Coronary artery (tissue), 2 donors: ENCODE measurements around the gene LRRC14B.

ENCODE experiments used
- DNase-seq: peaks from one replicate; pipeline ENCODE4 v3.0.0-alpha.2; 2017; ENCODE audit warnings: low spot score
- H3K27ac ChIP-seq, 2 donors: fragments of 200-600 bp; sonication (generic); one replicate each; pipeline ENCODE4 v1.5.1; 2016 to 2019
- H3K4me3 ChIP-seq: fragments of 200-600 bp; sonication (generic); 2 replicates; pipeline ENCODE4 v1.5.1; 2016; ENCODE audit warnings: mild to moderate bottlenecking, moderate library complexity
- CTCF ChIP-seq: fragments of 200-600 bp; sonication (generic); IDR thresholded peaks from one replicate; pipeline ENCODE4 v1.5.1; 2019; ENCODE audit warnings: antibody characterized with exemption

Gene LRRC14B

GRCh38 chr5:198516-199196 lies 7.4 kb downstream of the LRRC14B start:
- no peak overlapping the region for H3K4me3 ChIP-seq
- DNase-seq = no peak
- no peak for TF ChIP-seq CTCF
- H3K27ac ChIP-seq = no peak overlapping the region

- Histone ChIP-seq H3K27ac (no peak overlapping the region), H3K4me3 (no peak overlapping the region)
- TF ChIP-seq CTCF = no peak
- no peak for DNase-seq
Observed at GRCh38 chr5:199197-199949, 8.1 kb downstream of the LRRC14B start.

- no peak for TF ChIP-seq CTCF
- Histone ChIP-seq H3K4me3 (no peak overlapping the region), H3K27ac (no peak overlapping the region)
- no peak for DNase-seq
Observed at GRCh38 chr5:199950-200645, 8.8 kb downstream of the LRRC14B start.

GRCh38 chr5:200985-201384 lies 9.7 kb downstream of the LRRC14B start:
- Histone ChIP-seq H3K4me3 (no peak overlapping the region), H3K27ac (no peak overlapping the region)
- no peak for DNase-seq
- no peak for TF ChIP-seq CTCF

- Histone ChIP-seq H3K4me3 (no peak overlapping the region), H3K27ac (no peak overlapping the region)
- no peak for DNase-seq
- TF ChIP-seq CTCF = no peak
Observed at GRCh38 chr5:201672-202071, 10.4 kb downstream of the LRRC14B start.

- TF ChIP-seq CTCF = no peak
- DNase-seq = no peak
- no peak overlapping the region for H3K27ac ChIP-seq
Observed at GRCh38 chr5:203246-203930, 12.1 kb downstream of the LRRC14B start.

More at GRCh38 chr5:203246-203930, 12.1 kb downstream of the LRRC14B start:
- no peak overlapping the region for H3K4me3 ChIP-seq
